Measurements from ENCODE around the gene AP3D1.

The AP3D1 gene

GRCh38 chr19:2181633-2181997, 30.2 kb upstream of the AP3D1 start:
- DNase-seq (ENCODE audit: low spot score) = no peak

- DNase-seq (ENCODE audit: low spot score) = no peak
Measured at GRCh38 chr19:2180881-2181632, 29.7 kb upstream of the AP3D1 start.

- no peak for DNase-seq (ENCODE audit: low spot score)
Measured at GRCh38 chr19:2180114-2180513, 28.7 kb upstream of the AP3D1 start.

GRCh38 chr19:2179095-2179494, 27.7 kb upstream of the AP3D1 start:
- no peak for DNase-seq (ENCODE audit: low spot score)

GRCh38 chr19:2176337-2176994, 25.1 kb upstream of the AP3D1 start:
- no peak for DNase-seq (ENCODE audit: low spot score)

GRCh38 chr19:2175742-2176141, 24.4 kb upstream of the AP3D1 start:
- no peak for DNase-seq (ENCODE audit: low spot score)

- DNase-seq (ENCODE audit: low spot score) = no peak
Measured at GRCh38 chr19:2173767-2174577, 22.6 kb upstream of the AP3D1 start.

GRCh38 chr19:2173388-2173766, 22.0 kb upstream of the AP3D1 start:
- DNase-seq (ENCODE audit: low spot score) = no peak

- DNase-seq (ENCODE audit: low spot score) = no peak
Measured at GRCh38 chr19:2171349-2172145, 20.2 kb upstream of the AP3D1 start.

- DNase-seq (ENCODE audit: low spot score) = no peak
Measured at GRCh38 chr19:2170987-2171348, 19.6 kb upstream of the AP3D1 start.

- no peak for DNase-seq (ENCODE audit: low spot score)
Measured at GRCh38 chr19:2170219-2170618, 18.9 kb upstream of the AP3D1 start.

- peak; percentile 94 for DNase-seq (ENCODE audit: low spot score)
Measured at GRCh38 chr19:2168619-2169424, 17.5 kb upstream of the AP3D1 start.

- no peak for DNase-seq (ENCODE audit: low spot score)
Measured at GRCh38 chr19:2167896-2168618, 16.7 kb upstream of the AP3D1 start.

GRCh38 chr19:2166741-2167738, 15.7 kb upstream of the AP3D1 start:
- peak; percentile 77 for DNase-seq (ENCODE audit: low spot score)

- DNase-seq (ENCODE audit: low spot score) = no peak
Measured at GRCh38 chr19:2164020-2164998, 12.9 kb upstream of the AP3D1 start.

GRCh38 chr19:2160379-2160778, 9.0 kb upstream of the AP3D1 start:
- DNase-seq (ENCODE audit: low spot score) = no peak

- DNase-seq (ENCODE audit: low spot score) = no peak
Measured at GRCh38 chr19:2157452-2157851, 6.1 kb upstream of the AP3D1 start.

GRCh38 chr19:2154587-2155075, 3.3 kb upstream of the AP3D1 start:
- peak; percentile 47 for DNase-seq (ENCODE audit: low spot score)
